Measurements from ENCODE around the gene KDM4D. TPM values are rescaled to one million over a fixed set of nuclear protein-coding genes. Genes with fewer than 3 reads are reported as not detected.
A peak's percentile ranks its signal among the peaks of the same experiment; 100 is the strongest.

Gene KDM4D
- total and polyA plus RNA-seq, 3 donors from 2014 or later, result 43.9 to 96.1 (median 44.2) TPM

- Histone ChIP-seq H3K27ac (no peak overlapping the region), H3K4me3 (no peak overlapping the region), H3K9me3 (no peaks in the 10 kb centered on the region), H3K27me3 (no peaks in the 10 kb centered on the region), H3K36me3 (ENCODE audit: low read depth, missing control alignments) (no peaks in the 10 kb centered on the region), H3K4me1 (no peaks in the 10 kb centered on the region)
- no peak for DNase-seq
- intact Hi-C loops (cut with DNase I; ENCODE audit: low total_unique reads), result no loop called here
- TF ChIP-seq POLR2A (IDR thresholded peaks at IDR 0.05), result no peak
- WGBS, 2 donors, result 80 to 87% methylated on average over 4 of the region's 4 CpGs
These were observed 8.6 kb upstream of the KDM4D start for GRCh38 chr11:94964934-94965333.

- no peak for TF ChIP-seq POLR2A (IDR thresholded peaks at IDR 0.05)
- TF ChIP-seq CTCF (IDR thresholded peaks at IDR 0.05), result peak in 2 of 3 experiments; percentile 29 to 58
- H3K4me1 ChIP-seq, result peaks cover 7% of the 10 kb centered on the region
- intact Hi-C loops (cut with DNase I; ENCODE audit: low total_unique reads), result no loop called here
- no peaks in the 10 kb centered on the region for H3K9me3 ChIP-seq
- H3K4me3 ChIP-seq, result no peak overlapping the region
- 57 to 68% methylated on average over 1 of the region's 1 CpG for WGBS, 2 donors
- H3K27ac ChIP-seq, result no peak overlapping the region
- DNase-seq, result no peak
- no peaks in the 10 kb centered on the region for H3K36me3 ChIP-seq (ENCODE audit: low read depth, missing control alignments)
- no peaks in the 10 kb centered on the region for H3K27me3 ChIP-seq
These were observed 5.1 kb upstream of the KDM4D start for GRCh38 chr11:94968334-94968958.

GRCh38 chr11:94972700-94973098 lies 810 bp upstream of the KDM4D start:
- no peak for DNase-seq
- 3 to 4% methylated on average over 5 of the region's 5 CpGs for WGBS, 2 donors
- Histone ChIP-seq H3K27ac (peak overlapping the region; percentile 85 to 90), H3K36me3 (ENCODE audit: low read depth, missing control alignments) (no peaks in the 10 kb centered on the region), H3K27me3 (no peaks in the 10 kb centered on the region), H3K9me3 (no peaks in the 10 kb centered on the region), H3K4me1 (peaks cover 7% of the 10 kb centered on the region), H3K4me3 (peak overlapping the region; percentile 85 to 95)
- intact Hi-C loops (cut with DNase I; ENCODE audit: low total_unique reads), result loop anchor here (5.0 kb wide), 1 partner anchor 350 kb away; no protein-coding TSS in a partner anchor
- no peak for TF ChIP-seq POLR2A (IDR thresholded peaks at IDR 0.05)
- no peak for TF ChIP-seq CTCF (IDR thresholded peaks at IDR 0.05)

GRCh38 chr11:94974178-94974577 lies 669 bp downstream of the KDM4D start:
- no peak for TF ChIP-seq POLR2A (IDR thresholded peaks at IDR 0.05)
- no peak for TF ChIP-seq CTCF (IDR thresholded peaks at IDR 0.05)
- H3K4me3 ChIP-seq, result peak overlapping the region; percentile 85 to 95
- H3K27me3 ChIP-seq, result no peaks in the 10 kb centered on the region
- DNase-seq, result no peak
- no peaks in the 10 kb centered on the region for H3K36me3 ChIP-seq (ENCODE audit: low read depth, missing control alignments)
- H3K9me3 ChIP-seq, result no peaks in the 10 kb centered on the region
- peak overlapping the region in 1 of 2 donors; percentile 85 for H3K27ac ChIP-seq
- intact Hi-C loops (cut with DNase I; ENCODE audit: low total_unique reads), result loop anchor here (5.0 kb wide), 1 partner anchor 352 kb away; no protein-coding TSS in a partner anchor
- H3K4me1 ChIP-seq, result peaks cover 7% of the 10 kb centered on the region
- 21 to 31% methylated on average over 6 of the region's 6 CpGs for WGBS, 2 donors

GRCh38 chr11:94975599-94975998 lies 2.1 kb downstream of the KDM4D start:
- DNase-seq, result no peak
- Histone ChIP-seq H3K4me1 (peaks cover 7% of the 10 kb centered on the region), H3K4me3 (no peak overlapping the region), H3K36me3 (ENCODE audit: low read depth, missing control alignments) (no peaks in the 10 kb centered on the region), H3K27me3 (no peaks in the 10 kb centered on the region), H3K9me3 (no peaks in the 10 kb centered on the region), H3K27ac (no peak overlapping the region)
- WGBS, 2 donors, result 88 to 91% methylated on average over 1 of the region's 1 CpG
- intact Hi-C loops (cut with DNase I; ENCODE audit: low total_unique reads), result no loop called here
- TF ChIP-seq POLR2A (IDR thresholded peaks at IDR 0.05) (no peak), CTCF (IDR thresholded peaks at IDR 0.05) (no peak)
